Glutamatergic neuron (in vitro differentiated cells): ENCODE results near the gene MMP20. TPM values are rescaled to one million over a fixed set of nuclear protein-coding genes. Genes with fewer than 3 reads are reported as not detected.

ENCODE experiments used
- DNase-seq: peaks from one replicate; pipeline ENCODE4 v3.0.0; 2022
- H3K27ac Mint-ChIP-seq: one replicate; pipeline ENCODE4 v1.8.0; 2020; ENCODE audit warnings: mild to moderate bottlenecking, mixed read lengths, inconsistent platforms; ENCODE audit not compliant: unreplicated experiment
- H3K27me3 Mint-ChIP-seq: one replicate; pipeline ENCODE4 v1.8.0; 2020; ENCODE audit warnings: mild to moderate bottlenecking, moderate library complexity, mixed read lengths, inconsistent platforms; ENCODE audit not compliant: unreplicated experiment
- H3K36me3 Mint-ChIP-seq: one replicate; pipeline ENCODE4 v1.8.0; 2020; ENCODE audit warnings: mild to moderate bottlenecking, mixed read lengths, inconsistent platforms; ENCODE audit not compliant: unreplicated experiment
- H3K4me1 Mint-ChIP-seq: one replicate; pipeline ENCODE4 v1.8.0; 2020; ENCODE audit warnings: mild to moderate bottlenecking, low read depth, mixed read lengths, inconsistent platforms; ENCODE audit not compliant: unreplicated experiment
- H3K4me3 Mint-ChIP-seq: one replicate; pipeline ENCODE4 v1.8.0; 2020; ENCODE audit warnings: mild to moderate bottlenecking, mixed read lengths, inconsistent platforms; ENCODE audit not compliant: unreplicated experiment
- H3K9me3 Mint-ChIP-seq: one replicate; pipeline ENCODE4 v1.8.0; 2020; ENCODE audit warnings: mild to moderate bottlenecking, moderate library complexity, mixed read lengths, inconsistent platforms; ENCODE audit not compliant: unreplicated experiment
- total RNA-seq: library from RNA; stranded (reverse); fragmentation: NEBNext Ultra II Directional; extraction: Animal tissue kit (Norgen Biotek cat#: 25700); gene quantifications from one replicate; pipeline ENCODE4 v1.2.1, GENCODE V29; 2021; ENCODE audit not compliant: unreplicated experiment
- TF ChIP-seq, protein P1 (sequence below): fragments of 200-600 bp; sonication (generic); IDR thresholded peaks from one replicate; pipeline ENCODE4 v1.5.0; 2021; ENCODE audit not compliant: partially characterized antibody, unreplicated experiment

The MMP20 gene
- total RNA-seq, 1 donor from 2014 or later = not detected

DNA sequence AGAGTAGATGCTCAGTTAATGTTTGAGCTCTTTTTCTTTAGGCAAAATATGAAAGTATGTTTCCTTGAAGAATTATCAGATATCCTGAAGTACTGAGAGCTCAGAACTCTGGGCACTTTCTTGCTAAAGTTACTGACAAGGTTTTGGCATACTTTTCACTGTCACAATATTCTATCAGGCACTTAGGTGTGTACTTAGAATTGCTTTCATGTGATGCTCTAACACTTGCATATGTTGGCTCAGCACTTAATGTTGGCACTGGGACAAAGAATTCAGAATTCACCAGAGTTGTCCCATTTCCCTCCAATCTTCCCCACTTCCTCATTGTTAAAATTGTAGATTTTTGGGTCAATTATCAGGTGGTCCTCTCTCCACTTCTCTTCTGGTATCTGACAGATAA is 5.0 kb downstream of the MMP20 start:
- H3K27me3 Mint-ChIP-seq = peaks cover 4% of the 10 kb centered on the region
- TF ChIP-seq, protein P1, sequence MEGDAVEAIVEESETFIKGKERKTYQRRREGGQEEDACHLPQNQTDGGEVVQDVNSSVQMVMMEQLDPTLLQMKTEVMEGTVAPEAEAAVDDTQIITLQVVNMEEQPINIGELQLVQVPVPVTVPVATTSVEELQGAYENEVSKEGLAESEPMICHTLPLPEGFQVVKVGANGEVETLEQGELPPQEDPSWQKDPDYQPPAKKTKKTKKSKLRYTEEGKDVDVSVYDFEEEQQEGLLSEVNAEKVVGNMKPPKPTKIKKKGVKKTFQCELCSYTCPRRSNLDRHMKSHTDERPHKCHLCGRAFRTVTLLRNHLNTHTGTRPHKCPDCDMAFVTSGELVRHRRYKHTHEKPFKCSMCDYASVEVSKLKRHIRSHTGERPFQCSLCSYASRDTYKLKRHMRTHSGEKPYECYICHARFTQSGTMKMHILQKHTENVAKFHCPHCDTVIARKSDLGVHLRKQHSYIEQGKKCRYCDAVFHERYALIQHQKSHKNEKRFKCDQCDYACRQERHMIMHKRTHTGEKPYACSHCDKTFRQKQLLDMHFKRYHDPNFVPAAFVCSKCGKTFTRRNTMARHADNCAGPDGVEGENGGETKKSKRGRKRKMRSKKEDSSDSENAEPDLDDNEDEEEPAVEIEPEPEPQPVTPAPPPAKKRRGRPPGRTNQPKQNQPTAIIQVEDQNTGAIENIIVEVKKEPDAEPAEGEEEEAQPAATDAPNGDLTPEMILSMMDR = no peak

DNA sequence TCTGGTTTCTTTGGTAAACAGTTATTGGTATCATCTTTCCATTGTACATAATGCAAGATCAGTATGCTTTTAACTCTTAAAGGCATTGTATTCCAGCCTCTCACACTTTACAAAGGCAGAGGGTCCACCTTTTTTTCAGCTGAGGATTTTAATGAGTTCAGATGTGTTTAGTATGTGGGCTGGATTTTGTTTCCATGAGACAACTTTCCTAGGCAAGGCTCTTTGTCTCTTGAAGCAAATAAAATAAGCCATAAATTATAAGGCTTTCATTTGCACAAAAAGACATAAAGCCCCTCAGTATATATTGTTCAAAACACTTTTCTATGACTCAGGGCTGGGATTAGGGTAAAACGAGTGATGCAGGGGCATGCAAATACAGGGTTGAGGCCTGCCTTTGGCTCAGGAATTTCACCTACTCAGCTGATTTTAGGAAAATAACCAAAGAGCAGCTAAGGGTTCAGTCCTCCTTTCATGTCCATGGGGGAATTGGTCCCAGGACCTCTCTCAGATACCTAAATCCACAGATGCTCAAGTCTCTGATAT is 7.6 kb downstream of the MMP20 start:
- Mint-ChIP-seq H3K9me3 (peaks cover 3% of the 10 kb centered on the region), H3K36me3 (no peaks in the 10 kb centered on the region), H3K4me3 (no peak overlapping the region)

More for the DNA sequence above, 5.0 kb downstream of the MMP20 start:
- Mint-ChIP-seq H3K9me3 (peaks cover 3% of the 10 kb centered on the region), H3K4me3 (no peak overlapping the region), H3K27ac (no peak overlapping the region), H3K36me3 (no peaks in the 10 kb centered on the region), H3K4me1 (peaks cover 3% of the 10 kb centered on the region)
- no peak for DNase-seq

DNA sequence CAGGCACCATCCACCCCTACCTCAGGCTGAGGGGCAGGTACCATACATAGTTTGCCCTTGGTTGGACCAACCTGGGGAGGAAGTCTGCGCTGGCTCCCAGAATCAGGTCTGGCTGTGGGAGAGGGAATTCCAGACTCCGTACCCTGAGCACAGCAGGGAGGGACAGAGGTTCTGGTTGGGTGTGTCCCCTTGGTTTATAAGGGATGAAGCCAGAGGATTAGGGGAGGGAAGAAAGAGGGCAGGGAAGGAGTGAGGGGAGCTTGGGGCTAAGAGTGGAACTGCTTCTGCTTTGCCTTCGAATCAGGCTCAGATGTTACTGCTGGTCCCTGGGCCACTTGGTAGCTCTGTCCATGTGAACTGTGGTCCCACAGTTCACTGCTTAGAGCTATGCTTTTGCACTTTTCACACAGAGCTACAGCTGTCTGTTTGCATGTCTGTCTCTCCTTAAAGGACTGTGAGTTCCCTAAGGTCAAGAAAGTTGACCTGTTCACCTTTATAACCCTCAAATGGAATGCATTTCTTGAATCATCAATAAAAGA is 9.2 kb downstream of the MMP20 start:
- DNase-seq = no peak
- no peak overlapping the region for H3K27ac Mint-ChIP-seq
- peaks cover 2% of the 10 kb centered on the region for H3K27me3 Mint-ChIP-seq
- TF ChIP-seq, protein P1 = no peak
- peaks cover 3% of the 10 kb centered on the region for H3K4me1 Mint-ChIP-seq
- H3K4me3 Mint-ChIP-seq = no peak overlapping the region
- H3K9me3 Mint-ChIP-seq = peaks cover 3% of the 10 kb centered on the region
- H3K36me3 Mint-ChIP-seq = no peaks in the 10 kb centered on the region

More for the DNA sequence above, 7.6 kb downstream of the MMP20 start:
- Mint-ChIP-seq H3K27ac (no peak overlapping the region), H3K4me1 (peaks cover 3% of the 10 kb centered on the region), H3K27me3 (peaks cover 4% of the 10 kb centered on the region)
- TF ChIP-seq, protein P1 = no peak
- no peak for DNase-seq

DNA sequence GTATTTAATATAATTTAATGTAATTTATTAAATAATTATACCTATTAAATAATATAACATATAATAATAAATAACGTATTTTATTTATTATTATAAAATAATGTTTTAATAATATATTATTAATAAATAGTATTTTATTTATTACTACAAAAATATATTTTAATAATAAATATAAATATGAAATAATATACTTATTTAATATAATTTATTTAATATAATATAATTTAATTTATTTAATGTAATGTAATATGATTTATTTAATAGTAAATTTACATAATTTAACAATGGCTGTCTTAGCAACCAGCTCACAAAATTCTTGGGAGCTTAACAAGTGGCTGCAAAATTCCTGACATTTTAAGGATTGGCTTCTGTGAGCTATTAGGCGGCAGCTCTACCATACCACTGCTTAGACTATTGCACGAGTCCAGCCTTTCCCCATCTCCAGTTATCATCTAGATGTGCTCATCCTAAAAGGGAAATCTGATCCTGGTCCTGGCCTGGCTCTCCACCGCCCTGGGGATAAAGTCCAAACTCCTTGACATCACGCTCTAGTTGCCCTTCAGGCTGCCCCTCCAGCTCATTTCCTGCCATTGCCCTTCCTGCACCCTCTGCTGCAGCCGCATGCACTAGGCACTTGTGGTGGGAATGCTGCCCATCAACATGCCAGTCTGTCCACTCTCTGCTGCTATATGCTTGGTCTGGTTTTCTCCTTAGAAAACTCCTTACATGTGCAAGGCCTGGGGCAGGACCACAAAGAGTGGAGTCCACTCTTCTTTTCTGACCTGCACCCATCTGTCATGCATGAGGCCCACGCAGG is 9.8 kb downstream of the MMP20 start:
- H3K4me3 Mint-ChIP-seq = no peak overlapping the region
- DNase-seq = no peak
- H3K27me3 Mint-ChIP-seq = peaks cover 2% of the 10 kb centered on the region
- peaks cover 3% of the 10 kb centered on the region for H3K9me3 Mint-ChIP-seq
- H3K27ac Mint-ChIP-seq = no peak overlapping the region
- peaks cover 3% of the 10 kb centered on the region for H3K4me1 Mint-ChIP-seq
- no peaks in the 10 kb centered on the region for H3K36me3 Mint-ChIP-seq
- TF ChIP-seq, protein P1 = no peak

DNA sequence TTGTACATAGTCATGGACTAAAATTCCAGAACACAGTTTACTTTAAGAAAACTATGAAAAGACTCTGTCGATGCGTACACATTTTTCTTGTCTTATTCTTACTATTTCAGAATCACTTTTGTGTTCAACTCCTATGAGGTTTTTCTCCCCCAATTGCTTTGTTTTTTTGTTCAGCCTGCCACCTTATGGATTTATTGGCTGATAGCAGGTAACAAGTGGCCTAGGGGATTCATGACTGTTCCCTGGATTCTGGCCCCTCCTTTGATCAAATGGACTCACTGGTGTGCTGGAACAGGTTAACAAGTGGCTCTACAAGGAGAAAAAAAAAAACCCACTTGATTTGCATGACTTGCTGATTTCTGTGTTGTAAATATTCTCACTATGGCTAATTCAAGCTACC is 10.6 kb downstream of the MMP20 start:
- Mint-ChIP-seq H3K27ac (no peak overlapping the region), H3K4me1 (peaks cover 3% of the 10 kb centered on the region), H3K36me3 (no peaks in the 10 kb centered on the region), H3K9me3 (peaks cover 3% of the 10 kb centered on the region), H3K4me3 (no peak overlapping the region), H3K27me3 (peaks cover 2% of the 10 kb centered on the region)
- TF ChIP-seq, protein P1 = no peak
- DNase-seq = no peak
